Central memory CD4-positive, alpha-beta T cell (primary cell): ENCODE measurements around the gene ENC1.

Experiments used
- DNase-seq: peaks from one replicate; pipeline ENCODE4 v3.0.0; 2022

The ENC1 gene

DNA sequence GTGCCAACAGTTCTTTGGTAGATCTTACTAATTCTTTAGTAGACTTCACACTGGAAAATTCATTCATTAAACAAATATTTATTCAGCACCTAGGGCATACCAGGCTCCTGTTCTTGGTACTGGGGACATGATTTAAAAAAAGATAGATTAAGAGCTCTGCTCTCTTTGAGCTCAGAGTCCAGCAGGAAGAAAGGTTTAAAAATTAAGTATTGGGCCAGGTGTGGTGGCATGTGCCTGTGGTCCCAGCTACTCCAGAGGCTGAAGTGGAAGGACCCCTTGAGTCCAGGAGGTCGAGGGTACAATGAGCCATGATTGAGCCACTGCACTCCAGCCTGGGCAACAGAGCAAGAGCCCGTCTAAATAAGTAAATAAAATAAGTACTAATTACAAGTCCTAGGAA lies 41.4 kb downstream of the ENC1 start:
- DNase-seq: no peak

DNA sequence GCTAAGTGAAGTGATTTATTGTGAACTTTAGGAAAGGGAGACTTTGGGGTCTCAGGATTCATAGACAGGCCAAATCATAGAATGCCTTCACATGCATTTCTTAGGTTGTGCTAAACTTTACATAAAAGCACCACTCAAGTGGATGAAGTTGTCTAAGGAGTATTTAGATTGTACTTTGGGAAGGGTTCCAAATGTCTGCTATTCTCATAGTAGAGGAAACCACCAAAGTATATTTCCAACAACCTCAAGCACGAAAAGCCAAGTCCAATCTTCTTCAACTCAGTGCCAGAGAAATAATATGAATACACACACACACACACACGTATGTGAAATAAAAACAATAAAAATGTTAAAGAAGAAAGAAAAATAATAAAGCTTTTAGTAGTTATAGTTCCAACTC lies 41.8 kb downstream of the ENC1 start:
- DNase-seq: no peak

DNA sequence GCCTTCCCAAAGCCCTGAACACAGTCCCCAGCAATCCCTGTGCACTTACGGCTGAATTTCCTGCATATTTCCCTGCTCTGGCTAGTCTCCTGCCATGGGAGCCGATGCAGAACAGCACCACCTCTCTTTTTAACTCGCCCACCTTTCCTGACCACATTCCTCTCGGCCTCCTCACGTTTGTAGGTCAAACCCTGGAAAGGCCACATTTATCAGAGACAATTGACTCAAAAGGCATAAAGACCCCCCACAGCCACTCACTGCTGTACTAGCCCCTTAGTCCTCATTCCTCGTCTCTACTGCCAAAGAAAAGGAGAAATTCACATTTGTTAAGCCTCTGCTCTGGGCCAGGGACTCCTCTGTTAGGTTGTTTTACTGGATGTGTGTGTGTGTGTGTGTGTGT lies 43.6 kb downstream of the ENC1 start:
- DNase-seq: no peak

DNA sequence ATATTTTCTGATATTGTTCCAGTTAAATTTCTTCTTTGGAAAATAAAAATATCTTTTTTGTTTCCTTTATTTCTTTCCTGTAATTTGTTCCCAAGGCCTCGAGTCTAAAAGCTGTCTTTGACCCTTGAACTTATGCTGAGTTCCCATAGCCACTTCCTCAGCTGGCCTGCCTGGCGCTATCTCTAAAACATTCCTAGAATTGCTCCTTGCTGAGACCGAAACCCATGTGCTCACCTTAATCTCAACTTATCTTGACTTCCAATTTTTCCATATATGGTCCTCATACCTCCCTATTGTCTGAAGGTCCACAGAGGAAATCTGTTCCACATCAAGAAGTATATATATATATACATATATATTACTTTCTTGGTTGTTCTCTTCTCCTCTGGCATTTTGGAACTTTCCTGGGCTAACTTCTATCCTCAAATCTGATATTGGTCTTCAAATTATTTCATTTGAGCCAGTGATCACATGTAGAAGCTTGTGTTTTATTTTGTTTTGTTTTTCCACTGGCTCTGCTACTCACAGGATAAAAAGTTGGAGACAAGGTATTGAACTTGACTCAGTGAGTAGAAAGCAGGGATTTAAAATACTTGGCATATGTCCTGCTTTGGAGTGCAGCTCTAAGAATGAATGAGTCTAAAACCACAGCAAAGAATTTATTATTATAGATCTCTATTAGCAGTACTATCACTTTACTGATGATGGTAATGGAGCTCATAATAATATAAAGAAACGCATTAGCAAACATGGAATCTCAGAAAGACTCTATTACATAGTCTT lies 45.2 kb downstream of the ENC1 start:
- DNase-seq: no peak

DNA sequence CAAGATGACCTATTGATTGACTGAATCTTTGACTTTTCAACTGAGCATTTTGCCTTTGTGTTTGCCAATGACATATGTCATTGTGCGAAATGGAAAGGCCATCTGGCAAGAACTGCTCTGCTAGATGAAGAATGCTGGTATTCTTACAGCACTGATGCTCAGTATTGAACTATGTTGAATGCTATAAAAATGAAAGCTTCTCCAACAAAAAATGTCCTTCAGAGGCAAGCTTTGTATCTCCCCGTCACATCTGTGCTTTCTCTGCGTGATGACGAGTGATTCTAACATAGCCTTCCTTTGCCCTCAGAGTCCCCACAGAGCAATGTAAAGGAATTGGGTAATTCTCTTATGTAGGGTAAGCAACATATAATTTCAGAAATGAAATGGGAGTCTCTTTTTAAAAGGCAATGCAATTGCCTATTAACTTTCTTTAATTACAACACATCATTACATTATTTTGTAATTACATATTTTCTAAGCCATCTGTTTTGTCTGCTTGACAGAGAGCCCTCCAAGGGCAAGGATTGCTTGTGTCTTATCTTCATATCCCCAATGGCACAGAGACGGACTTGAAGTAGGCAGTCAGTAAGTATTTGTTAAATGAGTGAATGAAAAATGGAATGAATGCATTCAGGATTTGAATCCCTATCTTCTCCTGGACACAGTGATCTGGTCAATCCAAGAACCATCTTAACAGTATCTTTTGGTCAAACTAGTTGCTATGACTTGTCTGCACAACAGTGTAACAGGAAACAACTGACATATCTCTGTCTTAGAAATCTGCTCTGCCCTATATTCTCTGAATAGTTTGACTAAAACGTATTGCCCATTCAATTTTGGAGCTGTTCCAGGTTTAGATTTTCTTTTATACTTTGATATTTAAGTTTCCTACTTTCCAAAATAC lies 46.1 kb downstream of the ENC1 start:
- DNase-seq: no peak

DNA sequence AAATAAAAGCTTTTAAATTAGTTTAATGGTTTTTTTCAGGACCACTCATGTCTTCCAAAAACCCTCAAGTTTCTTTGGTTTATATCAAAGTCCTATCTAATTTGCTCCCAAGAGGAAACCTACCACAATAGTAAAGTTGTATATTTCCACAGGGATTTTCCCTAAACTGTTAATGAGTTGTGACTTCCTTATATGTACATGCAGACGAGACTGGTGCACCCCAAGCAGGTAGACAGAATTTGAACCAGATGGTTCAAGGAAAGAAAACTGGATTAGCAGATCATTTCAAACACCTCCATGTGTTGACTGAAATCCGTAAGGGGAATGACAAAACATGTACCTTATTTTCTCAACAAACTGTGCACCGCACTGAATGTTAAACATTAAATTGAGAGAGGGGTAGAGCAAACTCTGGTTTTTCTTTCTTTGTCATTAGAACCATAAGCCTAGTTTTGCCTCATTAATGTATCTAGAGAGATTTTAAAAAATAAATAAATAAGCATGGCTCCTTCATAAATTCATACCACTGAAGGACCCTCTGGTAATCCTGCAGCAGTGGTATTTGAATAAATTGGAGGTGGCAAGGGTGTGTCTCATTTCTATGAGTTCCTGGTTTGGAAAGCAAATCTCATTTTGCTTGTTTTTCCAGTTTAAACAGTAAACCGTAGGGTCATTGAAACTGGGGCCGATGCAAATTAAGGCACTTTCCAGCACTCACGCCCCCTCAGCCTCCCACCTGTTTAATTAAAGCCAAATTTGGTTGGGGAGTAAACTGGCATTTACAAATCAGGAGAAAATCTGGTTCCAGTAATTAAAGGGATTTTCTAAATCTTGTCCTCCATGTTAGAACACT lies 51.1 kb downstream of the ENC1 start:
- no peak for DNase-seq

DNA sequence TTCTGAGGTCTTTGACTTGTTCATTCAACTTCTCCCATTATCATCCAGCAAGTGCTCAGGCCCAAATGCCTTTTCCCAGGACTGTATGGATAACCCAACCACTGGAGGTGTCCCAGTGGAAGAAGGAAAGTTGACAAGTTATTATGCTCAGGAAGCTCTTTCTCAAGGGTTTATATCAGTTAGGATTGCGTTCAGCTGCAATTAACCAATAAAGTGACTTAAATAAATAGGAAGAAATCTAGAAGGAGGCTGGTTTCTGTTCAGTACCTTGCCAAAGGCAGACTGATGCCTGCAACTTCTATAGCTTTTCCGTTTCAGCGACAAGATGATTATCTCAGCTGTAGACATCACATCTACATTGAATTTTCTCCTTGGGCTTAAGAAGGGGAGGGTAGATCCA lies 52.1 kb downstream of the ENC1 start:
- no peak for DNase-seq

DNA sequence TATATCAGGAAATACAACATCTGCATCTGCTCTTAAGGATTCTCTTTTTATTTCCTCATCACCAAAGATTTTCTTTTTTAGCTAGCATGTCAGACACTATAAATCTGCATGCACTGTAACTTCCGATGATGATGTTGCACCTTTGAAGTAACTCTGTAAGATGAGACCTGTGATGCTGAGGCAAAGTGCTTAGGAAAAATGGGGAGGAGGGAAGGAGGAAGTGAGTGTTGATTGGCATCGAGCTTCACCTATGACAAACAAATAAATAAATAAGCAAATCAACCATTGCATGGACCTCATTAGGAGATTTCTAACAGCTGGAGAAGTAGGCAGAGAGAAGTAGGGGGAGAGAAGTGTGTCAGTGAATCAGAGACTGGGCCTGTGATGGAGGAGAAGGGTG lies 52.6 kb downstream of the ENC1 start:
- no peak for DNase-seq

DNA sequence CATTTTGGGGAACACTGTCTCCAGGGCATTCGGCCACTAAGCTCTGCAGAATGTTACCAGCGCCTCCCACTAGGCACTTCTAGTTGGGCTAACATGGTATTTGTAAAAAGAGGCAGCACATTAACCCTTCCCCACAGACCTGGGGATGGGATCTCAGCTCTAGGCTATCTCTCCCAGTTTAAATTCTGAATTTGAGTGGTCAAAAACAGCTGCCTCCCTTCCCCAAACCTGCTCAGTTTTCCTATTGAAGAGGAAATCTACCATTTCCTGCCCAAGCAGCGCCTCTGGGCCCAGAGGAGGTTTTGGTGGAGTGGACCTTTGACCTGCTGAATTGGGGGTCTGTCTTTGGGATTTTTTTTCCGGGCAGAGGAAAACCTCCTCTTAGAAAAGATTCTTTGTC lies 53.2 kb downstream of the ENC1 start:
- DNase-seq: no peak

DNA sequence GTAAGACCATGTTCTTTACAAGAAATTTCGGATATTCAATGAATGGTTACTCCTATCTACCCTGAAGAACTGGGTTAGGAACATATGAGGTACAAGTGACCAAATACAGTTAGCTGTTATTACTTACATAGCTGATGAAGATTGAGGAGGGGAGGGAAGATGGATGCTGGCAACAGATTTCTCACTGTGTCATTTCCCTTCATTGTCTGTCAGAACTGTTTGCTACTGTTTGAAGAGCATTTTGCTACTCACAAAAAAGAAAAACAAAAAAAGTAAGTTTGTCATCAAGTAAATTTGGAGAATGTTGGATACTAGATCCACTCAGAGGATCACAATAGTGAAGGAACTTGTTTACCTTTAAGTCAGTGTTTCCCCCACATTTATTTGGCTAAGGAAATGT lies 53.7 kb downstream of the ENC1 start:
- no peak for DNase-seq

DNA sequence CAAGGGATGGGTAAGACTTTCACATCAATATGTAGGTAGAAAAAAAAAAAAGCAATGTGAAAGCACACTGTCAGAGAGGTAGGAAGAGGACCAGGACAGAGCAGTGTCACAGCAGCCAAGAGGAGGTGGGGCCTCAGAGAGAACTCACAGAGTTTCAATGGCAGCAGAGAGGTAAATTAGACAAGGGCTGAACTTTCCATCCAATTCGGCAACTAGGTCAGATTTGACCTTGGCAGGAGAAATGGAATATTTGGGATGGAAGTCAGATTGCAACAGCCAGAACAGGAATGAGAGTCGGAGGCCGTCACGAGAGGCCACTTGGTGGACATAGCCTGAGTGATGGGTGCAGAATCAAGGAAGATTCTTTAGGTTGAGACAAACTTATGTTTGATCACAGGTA lies 57.7 kb downstream of the ENC1 start:
- no peak for DNase-seq

DNA sequence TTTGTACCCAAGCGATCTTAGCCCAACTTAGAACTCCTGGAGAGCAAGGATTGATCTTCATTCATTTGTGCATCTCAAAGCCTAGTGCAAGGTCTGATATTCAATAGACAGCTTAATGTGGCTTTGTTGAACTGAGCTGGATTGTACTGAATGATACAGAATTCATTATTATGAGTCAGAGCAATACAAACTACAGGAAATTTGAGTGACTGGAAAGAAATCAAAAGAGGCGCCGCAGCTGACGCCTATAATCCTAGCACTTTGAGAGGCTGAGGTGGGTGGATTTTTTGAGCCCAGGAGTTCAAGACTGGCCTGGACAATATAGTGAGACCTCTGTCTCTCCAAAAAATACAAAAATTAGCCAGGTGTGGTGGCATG lies 58.6 kb downstream of the ENC1 start:
- DNase-seq: no peak

DNA sequence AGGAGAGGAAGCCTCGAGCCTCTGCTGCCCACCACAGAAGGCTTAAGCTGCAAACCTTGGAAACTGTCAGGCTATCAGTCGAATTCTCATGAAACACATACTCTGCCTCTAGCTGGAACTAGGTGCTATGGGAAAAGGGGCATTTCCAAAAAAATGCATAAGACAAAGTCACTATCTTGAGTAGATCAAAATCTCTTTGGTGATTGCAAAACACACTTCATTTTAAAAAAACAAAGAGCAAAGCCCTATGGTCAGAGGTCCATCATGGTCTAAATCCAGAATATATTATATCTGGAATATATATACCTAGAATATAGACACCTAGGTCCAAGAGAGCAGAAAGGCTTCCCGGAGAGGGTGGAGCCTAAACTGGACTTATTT lies 59.8 kb downstream of the ENC1 start:
- DNase-seq: no peak

DNA sequence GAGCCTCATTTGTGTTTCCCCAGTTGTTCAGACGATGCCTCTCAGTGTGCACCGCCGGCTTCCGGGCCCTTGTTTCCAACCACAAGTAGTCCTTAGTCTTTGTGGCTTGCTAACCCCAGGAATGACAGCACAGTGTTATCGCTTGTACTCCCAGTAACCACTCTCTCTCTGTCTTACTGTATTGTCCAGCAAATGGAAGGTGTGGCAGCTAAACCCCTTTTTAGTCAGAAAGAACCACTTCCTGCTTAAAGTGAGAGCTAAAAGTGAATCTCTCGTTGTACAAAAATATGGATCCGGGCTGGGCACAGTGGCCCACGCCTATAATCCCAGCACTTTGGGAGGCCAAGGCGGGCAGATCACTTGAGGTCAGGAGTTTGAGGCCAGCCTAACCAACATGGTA lies 61.3 kb downstream of the ENC1 start:
- DNase-seq: peak; percentile 61

DNA sequence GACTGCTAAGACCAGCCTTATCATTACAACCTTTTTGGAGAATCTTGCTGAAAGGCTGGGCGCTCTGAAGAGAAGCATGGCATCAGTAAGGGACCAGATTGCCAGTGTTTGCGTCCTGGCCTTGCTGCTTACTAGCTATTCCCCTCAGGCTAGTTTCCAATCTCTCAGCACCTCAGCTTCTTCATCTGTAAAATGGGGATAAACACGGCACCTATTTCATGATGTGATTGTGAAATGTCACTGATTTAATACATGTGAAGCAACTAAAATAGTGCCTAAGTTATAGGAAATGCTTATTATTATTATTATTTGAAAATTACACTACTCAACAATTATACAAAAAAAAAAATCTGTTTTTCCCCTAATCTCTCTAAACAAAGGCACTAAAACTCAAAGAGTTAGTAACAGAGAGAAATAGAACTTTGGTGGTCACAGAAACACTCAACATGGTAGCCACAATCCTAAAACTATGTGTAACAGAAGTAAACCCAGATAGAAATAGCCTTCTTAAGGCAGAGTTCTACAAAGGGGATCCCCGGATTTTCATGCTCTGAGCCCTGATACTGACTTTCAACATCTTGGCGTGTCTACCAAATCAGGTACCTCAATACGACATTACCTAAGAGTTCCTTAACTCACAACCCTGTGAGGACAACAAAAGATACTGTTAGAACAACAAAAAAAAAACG lies 62.0 kb downstream of the ENC1 start:
- no peak for DNase-seq
